SH-SY5Y (cell line): ENCODE data around the gene NEK7.

Experiments used
- GATA2 ChIP-seq: IDR thresholded peaks from 2 replicates; pipeline ENCODE4 v1.6.1; 2011; ENCODE audit warnings: mild to moderate bottlenecking, low read depth, low read length
- GATA3 ChIP-seq: IDR thresholded peaks from 2 replicates; pipeline ENCODE4 v1.6.1; 2011; ENCODE audit warnings: low read depth, mild to moderate bottlenecking, low read length, moderate library complexity

- no peak for TF ChIP-seq GATA2
- TF ChIP-seq GATA3 = no peak
These were observed 9.6 kb upstream of the NEK7 start for GRCh38 chr1:198147216-198147615.
